ENCODE results near the gene SPRYD7.
"Not testable (repeated sequence)": the region's sequence is repeated elsewhere in the genome, so short reads cannot be mapped to it uniquely, and the experiment has no call there.

SPRYD7 gene

DNA sequence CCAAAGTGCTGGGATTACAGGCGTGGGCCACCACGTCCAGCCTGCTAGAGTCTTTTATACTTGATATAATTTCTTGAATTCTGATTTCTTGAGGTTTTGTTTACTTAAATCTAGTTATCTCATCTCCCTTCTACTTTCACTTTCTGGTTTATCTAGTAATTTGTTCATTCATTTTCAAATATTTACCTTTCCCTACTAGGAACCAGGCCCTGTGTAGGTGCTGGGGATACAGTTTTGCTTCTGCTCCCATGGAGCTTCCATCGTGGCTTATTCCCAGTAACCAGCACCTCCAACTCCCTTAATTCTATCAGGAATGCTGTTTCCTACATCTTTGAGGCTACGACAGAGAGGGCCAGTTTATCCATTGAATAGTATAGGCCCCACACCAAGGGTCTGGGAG, 36.6 kb upstream of the SPRYD7 start:
- no peak for DNase-seq (ENCODE audit: extremely low read depth, low read depth)
- no peak for TF ChIP-seq CTCF (IDR thresholded peaks at IDR 0.05; ENCODE audit: low read depth, low read length)

GRCh38 chr13:49967456-49967855, 31.3 kb upstream of the SPRYD7 start:
- TF ChIP-seq CTCF (IDR thresholded peaks at IDR 0.05; ENCODE audit: low read depth, low read length): no peak
- no peak for DNase-seq (ENCODE audit: extremely low read depth, low read depth)

DNA sequence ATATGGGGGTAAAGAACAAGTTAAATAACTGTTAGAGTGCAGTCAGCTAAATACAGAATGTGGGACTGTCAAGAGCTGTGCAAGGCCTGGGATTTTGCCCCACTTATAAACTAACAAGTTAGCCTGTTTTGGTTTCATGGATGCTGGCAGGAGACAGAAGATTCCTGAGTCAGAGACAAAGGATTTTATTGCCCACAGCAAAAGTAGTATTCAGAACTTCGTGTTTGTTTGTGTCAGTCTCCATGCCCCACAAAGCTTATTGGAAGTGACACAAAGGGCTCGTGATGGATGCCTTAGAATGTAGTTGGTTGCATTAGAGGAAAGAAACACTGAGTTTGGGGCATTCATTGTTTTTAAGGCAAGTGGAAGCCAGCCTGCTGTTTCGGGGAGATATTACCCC, 22.2 kb upstream of the SPRYD7 start:
- TF ChIP-seq CTCF (IDR thresholded peaks at IDR 0.05; ENCODE audit: low read depth, low read length): no peak
- DNase-seq (ENCODE audit: extremely low read depth, low read depth): no peak

DNA sequence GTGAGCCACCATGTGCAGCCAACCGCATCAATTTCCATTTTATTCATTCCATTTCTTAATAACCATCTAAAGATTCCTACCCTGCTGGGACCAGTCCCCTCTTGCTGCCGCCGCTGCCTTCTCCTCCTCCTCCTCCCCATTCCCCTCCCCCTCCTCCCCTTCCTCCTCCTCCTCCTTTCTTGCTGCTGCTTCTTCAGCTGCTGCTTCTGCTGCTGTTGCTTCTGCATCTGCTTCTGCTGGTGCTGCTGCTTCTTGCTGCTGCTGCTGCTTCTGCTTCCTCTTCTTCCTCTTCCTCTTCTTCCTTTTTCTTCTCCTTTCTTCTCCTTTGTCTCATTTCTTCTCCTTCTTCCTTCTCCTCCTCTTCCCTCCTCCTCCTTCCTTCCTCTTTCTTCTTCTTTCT, 20.0 kb upstream of the SPRYD7 start:
- no peak for DNase-seq (ENCODE audit: extremely low read depth, low read depth)
- TF ChIP-seq CTCF (IDR thresholded peaks at IDR 0.05; ENCODE audit: low read depth, low read length): no peak

DNA sequence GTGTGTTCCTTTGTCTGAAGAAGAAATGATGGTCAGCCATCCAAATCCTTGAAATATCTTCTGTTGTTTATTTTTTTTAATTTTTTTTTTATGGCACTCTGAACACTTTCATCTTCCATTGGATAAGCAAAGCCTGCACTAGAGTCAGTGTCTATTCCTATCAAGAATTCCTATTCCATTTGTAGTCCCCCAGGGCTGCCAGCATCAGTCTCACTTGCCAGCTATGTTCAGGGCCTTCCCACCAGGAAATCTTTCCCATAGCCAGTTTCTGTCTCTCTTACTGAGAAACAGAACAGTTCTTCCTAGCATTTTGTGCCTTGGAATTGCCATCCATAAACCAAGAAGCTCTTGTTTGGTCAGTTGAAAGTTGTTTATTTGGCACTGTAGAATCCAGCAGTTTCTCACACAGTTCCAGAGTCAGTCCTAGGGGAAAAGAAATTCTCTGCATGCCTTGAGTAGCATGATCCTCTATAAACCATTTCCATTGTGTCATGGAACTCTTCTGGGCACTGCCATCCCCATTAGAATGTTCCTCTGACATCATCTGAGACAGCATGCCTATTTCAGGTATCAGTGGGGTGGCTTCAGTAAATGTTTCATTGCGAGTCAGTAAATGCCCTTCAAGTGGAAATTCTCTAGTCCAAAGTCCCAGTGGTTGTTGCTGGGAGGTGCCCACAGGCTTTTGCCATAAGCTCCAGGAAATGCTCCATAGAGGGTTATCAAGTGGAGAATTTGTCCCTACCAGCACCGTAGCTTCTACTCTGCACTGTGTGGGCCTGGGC, 18.7 kb upstream of the SPRYD7 start:
- no peak for TF ChIP-seq CTCF (IDR thresholded peaks at IDR 0.05; ENCODE audit: low read depth, low read length)
- no peak for DNase-seq (ENCODE audit: extremely low read depth, low read depth)

- DNase-seq (ENCODE audit: extremely low read depth, low read depth): no peak
- no peak for TF ChIP-seq CTCF (IDR thresholded peaks at IDR 0.05; ENCODE audit: low read depth, low read length)
Observed at GRCh38 chr13:49953560-49953959, 17.4 kb upstream of the SPRYD7 start.

GRCh38 chr13:49951754-49952535, 15.8 kb upstream of the SPRYD7 start:
- no peak for TF ChIP-seq CTCF (IDR thresholded peaks at IDR 0.05; ENCODE audit: low read depth, low read length)

GRCh38 chr13:49948777-49949270, 12.7 kb upstream of the SPRYD7 start:
- not testable (repeated sequence) for DNase-seq (ENCODE audit: extremely low read depth, low read depth)

More at GRCh38 chr13:49951754-49952535, 15.8 kb upstream of the SPRYD7 start:
- DNase-seq (ENCODE audit: extremely low read depth, low read depth): no peak

Measured in AG09319 (cell line).